ENCODE measurements around the gene CHRNA5. TPM values are rescaled to one million over a fixed set of nuclear protein-coding genes. Genes with fewer than 3 reads are reported as not detected.

Gene CHRNA5
- 1.0 and 4.3 TPM in 2 replicates for total RNA-seq

DNA sequence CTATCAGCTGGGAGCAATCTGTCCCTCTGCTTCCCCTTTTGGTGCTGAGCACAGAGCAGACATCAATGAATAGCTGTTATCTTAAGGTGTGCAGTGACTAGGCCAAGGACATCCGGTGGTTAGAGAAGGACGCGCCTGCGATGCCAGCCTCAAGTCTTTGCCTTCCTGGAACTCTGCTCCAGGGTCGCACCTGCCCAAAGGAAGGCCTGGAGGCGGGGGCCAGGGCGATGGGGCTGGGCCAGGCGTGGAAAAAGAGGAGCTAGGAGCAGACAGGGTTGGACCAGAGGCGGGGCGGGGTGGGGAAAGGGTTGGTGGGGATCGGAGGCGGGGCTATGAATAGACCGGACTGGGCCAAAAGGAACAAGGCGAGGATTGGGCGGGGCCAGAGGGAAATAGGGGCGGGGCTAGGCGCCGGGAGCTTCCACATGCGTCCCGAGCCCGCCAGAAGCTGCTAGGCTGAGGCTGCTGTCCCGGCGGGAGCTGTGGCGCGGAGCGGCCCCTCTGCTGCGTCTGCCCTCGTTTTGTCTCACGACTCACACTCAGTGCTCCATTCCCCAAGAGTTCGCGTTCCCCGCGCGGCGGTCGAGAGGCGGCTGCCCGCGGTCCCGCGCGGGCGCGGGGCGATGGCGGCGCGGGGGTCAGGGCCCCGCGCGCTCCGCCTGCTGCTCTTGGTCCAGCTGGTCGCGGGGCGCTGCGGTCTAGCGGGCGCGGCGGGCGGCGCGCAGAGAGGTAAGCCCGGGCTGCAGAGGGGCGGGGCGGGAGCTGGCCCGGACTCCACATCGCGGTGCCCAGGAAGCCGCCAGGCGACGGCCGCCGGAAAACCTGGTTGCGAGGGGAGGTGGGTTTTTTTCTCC lies at the start of gene CHRNA5:
TSS of gene CHRNA5 (plus strand) at position 424 of the 854 bp plus-strand sequence. CDS start at position 624, 200 bp downstream.

GRCh38 chr15:78540141-78540870 lies 25.0 kb upstream of the CHRNA5 start, which contains the start of gene PSMA4:
TSS of gene PSMA4 (plus strand) at chr15:78540444. CDS start at chr15:78541928, 1,484 bp downstream.

DNA sequence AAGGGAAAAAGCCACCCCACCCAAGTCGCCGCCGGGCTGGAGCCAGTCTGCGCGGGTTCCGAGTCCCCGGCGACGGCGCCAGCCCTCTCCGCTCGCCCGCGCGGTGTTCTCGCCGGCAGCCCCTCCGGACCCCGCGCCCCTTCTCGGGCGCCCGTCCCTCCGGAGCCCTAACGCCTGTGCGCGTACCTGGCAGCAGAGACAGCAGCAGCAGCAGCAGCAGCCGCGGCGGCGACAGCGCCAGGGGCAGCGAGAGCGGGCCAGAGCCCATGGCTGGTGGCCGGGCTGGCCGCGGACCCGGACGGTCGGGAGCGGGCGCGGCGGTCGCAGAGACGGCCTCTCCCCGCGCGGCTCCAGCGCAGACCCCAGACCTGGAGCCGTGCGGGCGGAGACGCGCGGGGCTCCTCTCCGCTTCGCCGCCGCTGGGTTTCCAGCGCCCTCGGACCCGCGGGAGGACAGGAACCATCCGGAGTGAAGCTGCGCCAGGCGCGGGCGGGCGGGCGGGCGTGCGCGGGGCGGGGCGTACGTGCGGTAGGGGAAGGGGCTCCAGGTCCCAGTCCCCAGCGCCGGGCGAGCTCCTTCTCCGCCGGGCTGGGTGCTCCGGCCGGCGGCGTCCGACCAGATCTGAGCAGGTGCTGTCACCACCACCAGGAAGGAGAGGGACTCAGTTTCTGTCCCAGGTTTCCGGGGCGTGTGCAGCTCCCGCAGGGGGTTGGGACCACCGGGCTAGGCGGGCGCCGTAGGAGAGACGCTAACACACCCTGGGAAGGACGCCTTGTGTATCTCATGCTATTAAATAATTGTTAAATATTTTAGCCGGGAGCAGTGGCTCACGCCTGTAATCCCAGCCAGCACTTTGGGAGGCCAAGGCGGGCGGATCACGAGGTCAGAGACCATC lies 55.5 kb downstream of the CHRNA5 start, which contains the start of gene CHRNA3:
TSS of gene CHRNA3 (minus strand) at position 470 of the 895 bp plus-strand sequence. CDS start at position 268, 202 bp downstream.

DNA sequence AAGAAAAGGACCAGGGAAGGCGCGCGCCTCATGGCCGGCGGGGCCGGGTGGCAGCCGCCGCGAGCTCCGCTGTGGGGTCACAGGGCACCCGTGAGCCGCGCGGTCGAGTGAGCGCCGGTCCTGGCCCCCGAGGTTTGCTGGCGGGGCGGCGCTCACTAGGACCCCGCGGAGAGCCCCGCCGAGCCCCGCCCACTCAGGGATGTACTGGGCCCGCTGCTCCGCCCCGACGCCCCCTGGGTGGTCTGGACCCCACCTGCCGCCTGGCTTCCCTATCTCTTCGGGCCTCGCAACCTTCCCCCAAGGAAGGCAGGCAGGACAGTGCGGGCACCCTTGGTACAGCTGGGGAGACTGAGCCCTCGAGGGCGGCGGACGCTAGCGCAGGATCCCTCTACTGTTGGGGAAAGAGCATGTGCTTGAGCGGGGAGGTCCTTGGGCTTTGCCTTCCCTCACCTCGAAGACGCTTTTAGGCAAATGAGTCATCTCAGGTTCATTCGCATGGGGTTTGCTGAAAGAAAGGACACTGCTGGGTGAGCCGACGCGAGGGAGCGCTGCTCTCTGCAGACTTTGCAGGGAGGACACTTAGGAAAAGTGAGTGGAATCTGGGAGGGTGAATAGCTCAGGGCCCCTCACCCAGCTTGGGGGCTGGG lies 75.9 kb downstream of the CHRNA5 start, which contains the start of gene CHRNB4:
TSS of gene CHRNB4 (minus strand) at position 109 of the 647 bp plus-strand sequence. CDS start at position 32, 77 bp downstream.

Other genes starting within 250 kb of the CHRNA5 start
- gene CRABP1, start 225.2 kb upstream of the CHRNA5 start, total RNA-seq: not detected in 2 replicates
- gene IREB2, start 127.3 kb upstream of the CHRNA5 start, total RNA-seq: 7.9 and 9.2 TPM in 2 replicates
- 7.4 TPM in 2 replicates for gene HYKK, start 57.9 kb upstream of the CHRNA5 start, total RNA-seq
- gene PSMA4, start 25.1 kb upstream of the CHRNA5 start, total RNA-seq: 217 and 237 TPM in 2 replicates
- gene CHRNA3, start 55.5 kb downstream of the CHRNA5 start, total RNA-seq: not detected in 2 replicates
- gene CHRNB4, start 75.7 kb downstream of the CHRNA5 start, total RNA-seq: not detected in 2 replicates
- gene ADAMTS7, start 245.9 kb downstream of the CHRNA5 start, total RNA-seq: 4.3 and 5.0 TPM in 2 replicates